ENCODE results near the gene OR6J1.
"Not testable (repeated sequence)": the region's sequence is repeated elsewhere in the genome, so short reads cannot be mapped to it uniquely, and the experiment has no call there.

The OR6J1 gene

DNA sequence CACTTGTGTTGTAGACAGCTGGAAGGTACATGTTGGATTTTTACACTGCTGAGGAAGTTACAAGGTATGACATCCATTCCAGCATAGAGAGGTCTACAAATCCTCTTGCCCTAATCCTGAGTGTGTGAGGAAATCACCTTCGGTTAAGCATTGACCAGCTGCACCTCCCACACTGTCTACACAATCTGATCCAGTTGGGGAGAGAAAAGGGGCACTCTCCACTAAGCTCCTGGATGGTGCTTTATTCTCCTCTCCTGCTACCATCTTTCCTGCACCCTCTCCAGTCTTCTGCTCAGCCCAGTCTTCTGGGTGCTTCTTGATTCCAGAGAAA, at the start of gene OR6J1:
OR6J1 (minus strand) TSS at position 48 of the 331 bp plus-strand sequence. CDS start 9,541 bp downstream, outside the sequence.
- DNase-seq = no peak

DNA sequence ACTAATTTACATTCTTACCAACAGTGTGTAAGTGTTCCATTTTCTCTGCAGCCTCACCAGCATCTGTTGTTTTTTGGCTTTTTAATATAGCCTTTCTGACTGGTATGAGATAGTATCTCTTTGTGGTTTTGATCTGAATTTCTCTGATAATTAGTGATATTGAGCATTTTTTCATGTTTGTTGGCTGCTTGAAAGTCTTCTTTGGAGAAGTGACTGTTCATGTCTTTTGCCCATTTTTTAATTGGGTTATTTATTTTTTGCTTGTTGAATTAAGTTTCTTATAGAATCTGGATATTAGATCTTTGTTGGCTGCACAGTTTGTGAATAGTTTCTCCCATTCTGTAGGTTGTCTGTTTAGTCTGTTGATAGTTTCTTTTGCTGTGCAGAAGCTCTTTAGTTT, 48.0 kb upstream of the OR6J1 start:
- DNase-seq = no peak

DNA sequence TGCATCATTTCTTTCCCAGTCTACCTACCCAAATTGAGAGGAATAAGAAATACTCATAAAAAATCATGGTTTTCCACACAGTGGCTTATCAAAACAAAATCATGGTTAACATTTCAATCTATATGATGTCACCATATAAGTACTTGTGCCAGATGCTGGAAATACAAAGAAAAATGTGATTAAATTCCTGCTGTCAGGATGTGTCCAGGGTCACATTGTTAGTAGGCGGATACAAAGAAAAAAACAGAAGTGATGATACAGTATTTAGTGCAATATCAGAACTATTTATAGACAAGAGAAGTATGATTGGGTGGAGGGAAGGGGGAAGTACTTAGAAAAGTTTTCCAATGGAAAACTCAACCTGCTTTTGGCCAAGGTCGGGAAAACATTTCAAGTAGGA, 47.0 kb upstream of the OR6J1 start:
- no peak for DNase-seq

DNA sequence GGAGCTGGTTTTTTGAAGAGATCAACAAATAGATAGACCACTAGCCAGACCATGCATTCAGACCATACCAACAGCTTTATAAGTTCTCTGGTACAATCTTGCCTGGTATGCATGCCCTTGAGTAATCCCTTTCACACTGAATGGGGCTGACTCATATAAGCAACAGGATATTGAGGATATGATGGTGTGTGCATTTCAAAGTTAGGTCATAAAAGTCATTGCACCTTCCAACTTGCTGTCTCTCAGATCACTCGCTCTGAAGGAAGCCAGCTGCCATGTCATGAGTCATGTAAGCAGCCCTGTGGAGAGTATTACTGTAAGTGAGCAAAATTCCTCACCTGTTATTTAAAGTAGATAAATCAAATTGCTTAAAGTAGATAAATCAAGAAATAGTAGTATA, 45.0 kb upstream of the OR6J1 start:
- no peak for DNase-seq

DNA sequence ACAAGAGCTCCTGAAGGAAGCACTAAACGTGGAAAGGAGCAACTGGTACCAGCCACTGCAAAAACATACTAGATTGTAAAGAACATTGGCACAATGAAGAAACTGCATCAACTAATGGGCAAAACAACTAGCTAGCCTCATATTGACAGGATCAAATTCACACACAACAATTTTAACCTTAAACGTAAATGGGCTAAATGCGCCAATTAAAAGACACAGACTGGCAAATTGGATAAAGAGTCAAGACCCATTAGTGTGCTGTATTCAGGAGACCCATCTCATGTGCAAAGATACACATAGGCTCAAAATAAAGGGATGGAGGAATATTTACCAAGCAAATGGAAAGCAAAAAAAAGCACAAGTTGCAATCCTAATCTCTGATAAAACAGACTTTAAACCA, 43.8 kb upstream of the OR6J1 start:
- not testable (repeated sequence) for DNase-seq

DNA sequence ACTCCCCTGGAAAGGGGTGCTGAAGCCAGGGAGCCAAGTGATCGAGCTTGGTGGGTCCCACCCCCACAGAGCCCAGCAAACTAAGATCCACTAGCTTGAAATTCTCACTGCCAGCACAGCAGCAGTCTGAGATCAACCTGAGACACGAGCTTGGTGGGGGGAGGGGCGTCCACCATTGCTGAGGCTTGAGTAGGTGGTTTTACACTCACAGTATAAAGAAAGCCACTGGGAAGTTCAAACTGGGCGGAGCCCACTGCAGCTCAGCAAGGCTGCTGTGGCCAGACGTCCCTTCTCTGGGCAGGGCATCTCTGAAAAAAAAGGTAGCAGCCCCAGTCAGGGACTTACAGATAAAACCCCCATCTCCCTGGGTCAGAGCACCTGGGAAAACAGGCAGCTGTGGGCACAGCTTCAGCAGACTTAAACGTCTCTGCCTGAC, 42.0 kb upstream of the OR6J1 start:
- DNase-seq = not testable (repeated sequence)

DNA sequence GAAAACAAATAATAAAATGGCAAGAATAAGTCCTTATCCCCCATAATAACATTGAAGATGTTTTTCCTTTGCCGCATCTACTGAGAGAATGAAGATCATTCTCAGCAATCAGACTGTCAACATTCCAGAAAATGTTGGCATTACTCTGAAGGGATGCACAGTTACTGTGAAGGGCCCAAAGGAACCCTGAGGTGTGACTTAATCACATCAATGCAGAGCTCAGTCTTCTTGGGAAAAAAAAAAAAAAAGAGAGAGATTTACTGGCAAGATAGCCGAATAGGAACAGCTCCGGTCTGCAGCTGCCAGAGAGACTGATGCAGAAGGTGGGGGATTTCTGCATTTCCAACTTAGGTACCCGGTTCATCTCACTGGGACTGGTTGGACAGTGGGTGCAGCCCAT, 41.3 kb upstream of the OR6J1 start:
- no peak for DNase-seq

DNA sequence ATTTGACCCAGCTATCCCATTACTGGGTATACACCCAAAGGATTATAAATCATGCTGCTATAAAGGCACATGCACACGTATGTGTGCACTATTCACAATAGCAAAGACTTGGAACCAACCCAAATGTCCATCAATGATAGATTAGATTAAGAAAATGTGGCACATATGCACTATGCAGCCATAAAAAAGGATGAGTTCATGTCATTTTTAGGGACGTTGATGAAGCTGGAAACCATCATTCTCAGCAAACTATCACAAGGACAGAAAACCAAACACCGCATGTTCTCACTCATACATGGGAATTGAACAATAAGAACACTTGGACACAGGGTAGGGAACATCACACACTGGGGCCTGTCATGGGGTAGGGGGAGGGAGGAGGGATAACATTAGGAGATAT, 39.3 kb upstream of the OR6J1 start:
- not testable (repeated sequence) for DNase-seq

DNA sequence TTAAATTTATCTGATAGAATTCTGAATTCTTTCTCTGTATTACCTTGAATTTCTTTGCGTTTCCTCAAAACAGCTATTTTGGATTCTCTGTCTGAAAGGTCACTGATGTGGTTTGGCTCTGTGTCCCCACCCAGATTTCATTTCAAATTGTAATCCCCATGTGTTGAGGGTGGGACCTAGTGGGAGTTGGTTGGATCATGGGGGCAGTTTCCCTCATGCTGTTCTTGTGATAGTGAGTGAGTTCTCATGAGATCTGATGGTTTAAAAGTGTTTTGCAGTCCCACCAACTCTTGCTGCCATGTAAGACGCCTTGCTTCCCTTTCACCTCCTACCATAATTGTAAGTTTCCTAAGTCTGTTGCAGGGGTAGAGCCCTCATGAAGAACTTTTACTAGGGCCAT, 34.1 kb upstream of the OR6J1 start:
- no peak for DNase-seq

DNA sequence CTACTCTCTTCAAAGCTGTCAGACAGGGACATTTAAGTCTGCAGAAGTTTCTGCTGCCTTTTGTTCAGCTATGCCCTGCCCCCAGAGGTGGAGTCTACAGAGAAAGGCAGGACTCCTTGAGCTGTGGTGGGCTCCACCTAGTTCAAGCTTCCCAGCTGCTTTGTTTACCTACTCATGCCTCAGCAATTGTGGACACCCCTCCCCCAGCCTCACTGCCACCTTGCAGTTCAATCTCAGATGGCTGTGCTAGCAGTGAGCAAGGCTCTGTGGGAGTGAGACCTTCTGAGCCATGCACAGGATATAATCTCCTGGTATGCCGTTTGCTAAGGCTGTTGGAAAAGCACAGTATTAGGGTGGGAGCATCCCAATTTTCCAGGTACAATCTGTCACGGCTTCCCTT, 33.4 kb upstream of the OR6J1 start:
- DNase-seq = not testable (repeated sequence)

DNA sequence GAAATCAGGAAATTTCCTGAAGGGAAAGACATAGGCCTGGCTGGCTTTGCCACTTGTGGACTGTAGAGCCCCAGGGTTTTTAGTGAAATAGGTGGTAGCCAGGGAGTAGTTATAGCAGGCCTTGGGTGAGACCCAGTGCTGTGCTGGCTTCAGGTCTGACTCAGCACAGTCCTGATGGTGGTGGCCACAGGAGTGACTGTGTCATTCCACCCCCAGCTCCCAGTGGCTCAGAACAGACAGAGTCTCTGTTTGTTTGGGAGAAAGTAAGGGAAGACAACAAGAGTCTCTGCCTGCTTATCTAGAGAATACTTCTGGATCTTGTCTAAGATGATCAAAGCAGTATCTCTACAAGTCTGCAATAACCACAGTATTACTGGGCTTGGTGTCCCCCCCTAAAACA, 27.5 kb upstream of the OR6J1 start:
- DNase-seq = no peak

DNA sequence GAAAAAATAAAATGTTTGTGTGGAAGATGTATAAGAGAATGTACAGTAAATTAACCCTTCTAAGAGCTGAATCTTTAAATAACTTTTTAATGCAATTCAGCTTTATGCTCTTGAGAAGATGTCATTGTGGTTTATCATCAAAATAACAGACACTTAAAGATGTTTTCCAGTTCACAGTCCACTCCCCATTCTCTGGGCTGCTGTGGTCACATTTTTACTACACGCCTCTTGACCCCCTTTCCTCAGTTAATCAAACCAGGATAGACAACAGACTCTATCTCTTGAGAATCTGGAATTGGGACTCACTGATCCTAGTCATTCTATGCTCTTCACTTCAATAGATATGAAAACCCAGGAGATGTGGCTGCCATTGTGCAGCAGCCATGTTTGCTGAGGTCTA, 24.7 kb upstream of the OR6J1 start:
- DNase-seq = no peak

DNA sequence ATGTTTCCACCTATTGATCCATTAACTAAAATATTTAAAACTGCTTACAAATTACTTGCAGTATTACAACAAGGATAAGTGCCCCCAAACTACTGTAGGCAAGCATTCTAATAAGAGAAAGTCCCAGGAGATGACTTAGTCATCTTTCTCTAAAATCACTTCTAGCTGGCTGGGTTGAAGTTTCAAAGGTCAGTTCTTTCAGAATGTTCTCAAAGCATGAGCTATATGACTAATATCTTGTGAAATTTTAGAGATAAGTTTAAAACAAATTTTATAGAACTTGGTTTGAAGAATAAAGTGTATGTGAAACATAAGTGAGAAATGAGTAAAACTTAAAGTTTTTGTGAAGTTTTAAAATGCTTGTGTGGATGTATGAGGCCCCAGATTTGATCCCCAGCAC, 24.3 kb upstream of the OR6J1 start:
- no peak for DNase-seq

DNA sequence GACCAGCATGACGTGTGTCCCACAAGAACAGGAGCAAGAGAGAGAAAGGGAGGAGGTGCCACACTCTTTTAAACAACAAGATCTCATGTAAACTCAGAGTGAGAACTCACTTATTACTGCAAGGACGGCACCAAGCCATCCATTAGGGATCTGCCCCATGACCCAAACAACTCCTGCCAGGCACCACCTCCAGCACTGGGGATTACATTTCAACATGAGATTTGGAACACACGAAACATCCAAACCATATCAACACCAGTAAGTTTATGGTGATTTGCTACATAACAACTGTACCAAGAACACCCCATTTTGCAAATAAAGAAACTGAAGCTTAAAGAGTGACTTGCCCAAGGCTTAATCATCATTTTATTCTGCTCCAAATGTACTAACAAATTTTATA, 23.7 kb upstream of the OR6J1 start:
- DNase-seq = no peak

DNA sequence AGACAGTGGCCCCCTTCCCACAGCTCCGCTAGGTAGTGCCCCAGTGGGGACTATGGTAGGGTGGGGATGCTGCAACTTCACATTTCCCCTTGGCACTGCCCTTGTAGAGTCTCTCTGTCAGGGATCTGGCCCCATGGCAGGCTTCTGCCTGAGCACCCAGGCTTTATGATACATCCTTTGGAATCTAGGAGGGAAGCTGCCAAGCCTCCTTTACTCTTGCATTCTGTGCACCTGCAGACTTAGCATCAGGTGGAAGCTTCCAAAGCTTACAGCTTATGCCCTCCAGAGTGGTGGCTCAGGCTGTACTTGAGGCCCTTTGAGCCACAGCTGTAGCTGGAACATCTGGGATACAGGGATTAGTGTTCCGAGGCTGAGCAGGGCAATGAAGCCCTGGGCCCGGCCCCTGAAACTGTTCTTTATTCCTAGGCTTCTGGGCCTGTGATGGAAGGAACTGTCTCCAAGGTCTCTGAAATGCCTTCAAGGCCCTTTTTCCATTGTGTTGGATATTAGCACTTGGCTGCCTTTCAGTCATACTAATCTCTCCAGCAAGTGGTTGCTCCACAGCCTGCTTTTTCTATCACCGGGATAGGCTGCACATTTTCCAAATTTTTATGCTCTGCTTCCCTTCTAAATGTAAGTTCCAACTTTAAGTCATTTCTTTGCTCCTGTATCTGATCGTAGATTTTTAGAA, 22.2 kb upstream of the OR6J1 start:
- no peak for DNase-seq

DNA sequence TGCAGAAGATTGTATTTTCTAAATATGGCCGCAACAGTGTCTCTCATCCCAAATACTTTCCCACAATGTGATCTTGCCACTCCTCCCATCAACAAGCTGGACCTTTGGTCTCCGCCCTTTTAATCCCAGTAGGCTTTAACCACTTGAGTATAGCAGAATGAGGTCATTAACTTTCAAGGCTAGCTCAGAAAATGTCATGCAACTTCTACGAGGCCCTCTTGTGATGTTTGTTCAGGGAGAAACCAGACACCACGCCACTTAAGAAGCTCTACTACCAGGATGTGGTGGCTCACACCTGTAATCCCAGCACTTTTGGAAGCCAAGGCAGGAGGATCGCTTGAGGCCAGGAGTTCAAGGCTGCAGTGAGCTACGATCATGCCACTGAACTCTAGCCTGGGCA, 20.1 kb upstream of the OR6J1 start:
- no peak for DNase-seq

DNA sequence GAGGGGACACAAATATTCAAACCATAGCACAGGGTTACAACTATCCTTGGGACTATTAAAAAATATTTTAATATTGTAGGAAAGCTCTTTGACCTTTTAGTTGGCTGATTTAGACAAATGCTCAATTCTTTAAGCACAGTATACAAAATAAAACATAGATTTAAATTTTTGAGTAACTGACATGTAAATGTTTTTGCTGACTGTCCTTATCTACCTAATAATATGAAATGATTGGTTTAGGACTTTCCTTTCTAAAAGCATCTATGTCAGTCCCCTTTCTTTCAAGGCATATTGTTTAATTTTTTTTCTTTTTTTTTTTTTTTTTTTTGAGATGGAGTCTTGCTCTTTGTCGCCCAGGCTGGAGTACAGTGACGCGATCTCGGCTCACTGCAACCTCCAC, 16.5 kb upstream of the OR6J1 start:
- DNase-seq = no peak

DNA sequence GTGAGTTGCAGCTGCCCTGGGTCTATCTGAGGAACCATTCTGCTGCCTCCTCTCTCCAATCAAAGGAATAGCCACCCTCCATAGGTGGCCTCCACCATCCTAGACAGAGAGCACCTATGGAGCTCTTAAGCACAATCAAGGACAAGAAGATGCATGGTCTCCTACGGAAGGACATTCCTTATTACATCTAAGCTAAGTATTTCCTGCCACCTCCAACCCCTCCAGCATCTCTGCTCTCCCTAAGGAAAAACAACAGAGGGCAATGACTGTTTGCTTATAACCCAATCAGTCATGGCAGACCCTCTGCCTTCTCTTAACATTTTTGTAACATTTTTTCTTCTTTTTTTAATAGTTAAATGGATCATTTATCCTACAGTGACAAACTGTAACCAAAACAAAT, 14.8 kb upstream of the OR6J1 start:
- no peak for DNase-seq

DNA sequence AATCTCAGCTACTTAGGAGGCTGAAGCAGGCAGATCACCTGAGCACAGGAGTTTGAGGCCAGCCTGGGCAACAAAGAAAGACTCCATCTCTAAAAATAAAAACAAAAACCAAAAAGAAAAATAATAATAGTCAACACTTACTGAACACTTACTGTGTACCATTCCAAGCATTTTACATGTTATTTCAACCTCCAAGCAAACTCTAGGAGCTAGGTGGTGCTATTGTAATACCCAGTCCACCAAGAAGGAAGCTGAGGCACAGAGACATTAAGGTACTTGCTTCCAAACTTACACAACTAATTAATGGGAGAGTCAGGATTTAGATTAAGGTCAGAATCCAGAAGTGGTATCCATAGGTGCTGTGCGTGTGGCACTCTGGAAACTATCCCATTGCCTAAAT, 13.7 kb upstream of the OR6J1 start:
- DNase-seq = no peak

DNA sequence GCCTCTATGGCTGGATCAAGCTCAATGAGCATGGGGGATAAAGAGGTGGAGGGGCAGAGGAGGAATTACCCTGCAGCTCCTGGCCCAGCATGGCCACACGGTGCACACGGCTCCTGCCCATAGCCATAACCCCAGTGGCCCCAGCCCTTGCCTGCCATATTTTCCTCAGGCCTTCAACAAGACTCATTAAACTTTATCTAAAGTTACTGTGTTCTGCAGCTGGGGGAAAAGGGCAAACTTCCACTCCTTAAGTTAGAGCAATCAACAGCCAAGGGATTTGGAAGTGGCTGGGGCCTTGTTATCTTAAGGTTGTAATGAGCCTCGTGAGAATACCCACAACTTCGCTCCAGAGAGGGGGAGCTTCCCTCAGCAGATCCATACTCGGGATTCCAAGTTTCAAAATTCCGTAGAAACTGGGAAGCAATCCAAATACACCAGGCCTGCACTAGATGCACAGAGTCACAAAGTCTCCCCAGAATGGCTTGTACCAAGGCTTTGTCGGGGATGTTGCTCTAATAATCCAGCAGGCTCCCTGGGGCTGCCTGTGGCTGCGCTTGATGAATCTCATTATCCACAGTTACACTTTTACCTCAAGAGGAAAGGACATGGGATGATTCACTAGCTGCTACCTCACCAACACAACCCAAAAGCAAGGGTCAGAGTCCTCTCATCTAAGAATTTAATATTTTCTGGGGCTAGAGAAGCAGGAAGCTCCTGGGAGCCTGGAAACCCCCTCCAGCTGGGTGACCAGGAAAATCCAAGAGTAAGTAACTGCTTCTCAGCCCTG, 13.0 kb upstream of the OR6J1 start:
- DNase-seq = no peak

DNA sequence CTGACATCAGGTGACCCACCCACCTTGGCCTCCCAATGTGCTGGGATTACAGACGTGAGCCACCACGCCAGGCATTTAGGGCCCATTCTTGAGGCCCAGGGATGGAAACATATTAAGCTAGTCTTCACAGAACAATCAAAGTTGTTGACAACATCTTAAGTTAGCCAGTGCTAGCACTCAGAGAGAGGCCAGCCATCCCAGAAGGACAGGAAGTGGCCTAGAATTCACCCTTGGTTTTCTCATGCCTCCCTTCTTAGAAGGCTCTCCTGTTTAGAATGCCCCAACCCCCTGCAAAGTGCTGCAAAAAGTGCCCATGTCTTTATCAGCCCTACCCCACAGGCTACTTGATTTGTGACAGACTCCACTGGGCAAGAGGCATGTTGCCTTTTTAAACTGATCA, 12.1 kb upstream of the OR6J1 start:
- DNase-seq = no peak

DNA sequence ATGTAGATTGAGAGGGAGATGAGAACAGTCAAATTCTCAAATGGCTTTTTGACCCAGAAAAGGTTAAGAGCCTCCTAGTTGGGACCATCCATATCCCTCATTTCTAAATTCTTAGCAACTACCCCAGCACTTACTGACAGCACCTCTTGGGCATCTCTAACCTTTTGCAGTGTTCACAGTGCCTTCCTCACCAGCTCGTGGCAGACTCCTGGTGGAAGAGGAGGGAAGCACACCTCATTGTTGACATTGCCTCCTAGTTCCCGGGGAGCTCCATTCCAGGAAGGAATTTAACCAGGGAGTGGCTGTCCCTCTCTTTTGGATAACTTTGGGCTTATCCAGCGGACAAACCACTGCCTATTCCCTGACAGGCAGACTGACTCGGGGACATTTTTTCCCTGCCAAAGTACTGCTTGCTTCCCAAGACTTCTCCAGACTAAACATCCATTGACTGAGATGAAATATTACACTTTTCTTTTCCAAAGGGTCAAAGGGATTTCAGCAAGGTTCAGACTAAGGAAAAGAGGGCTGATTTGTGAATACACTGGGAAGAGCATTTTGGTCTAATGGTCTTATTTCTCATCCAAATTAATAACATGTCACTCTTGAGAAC, 9.0 kb upstream of the OR6J1 start:
- peak; percentile 7 to 38 (median 19) for DNase-seq

DNA sequence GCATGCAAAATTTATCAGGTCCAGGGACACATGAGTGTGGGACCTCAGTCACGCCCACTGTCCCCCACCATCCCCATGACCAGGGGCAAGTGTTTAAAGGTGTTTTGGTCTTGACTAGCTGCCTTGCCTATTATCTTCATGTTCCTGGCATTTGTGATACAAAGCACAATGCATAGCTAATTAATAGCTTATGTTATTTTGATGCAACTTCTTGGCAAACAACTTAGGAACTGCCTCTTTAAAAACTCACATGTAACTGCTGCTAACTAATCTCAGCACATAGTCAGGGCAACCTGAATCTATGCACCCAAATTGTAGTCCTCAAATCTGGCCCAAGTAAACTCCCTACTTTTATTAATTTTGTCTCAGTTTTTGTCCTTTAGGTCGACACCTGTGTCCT, 7.4 kb upstream of the OR6J1 start:
- DNase-seq = no peak

DNA sequence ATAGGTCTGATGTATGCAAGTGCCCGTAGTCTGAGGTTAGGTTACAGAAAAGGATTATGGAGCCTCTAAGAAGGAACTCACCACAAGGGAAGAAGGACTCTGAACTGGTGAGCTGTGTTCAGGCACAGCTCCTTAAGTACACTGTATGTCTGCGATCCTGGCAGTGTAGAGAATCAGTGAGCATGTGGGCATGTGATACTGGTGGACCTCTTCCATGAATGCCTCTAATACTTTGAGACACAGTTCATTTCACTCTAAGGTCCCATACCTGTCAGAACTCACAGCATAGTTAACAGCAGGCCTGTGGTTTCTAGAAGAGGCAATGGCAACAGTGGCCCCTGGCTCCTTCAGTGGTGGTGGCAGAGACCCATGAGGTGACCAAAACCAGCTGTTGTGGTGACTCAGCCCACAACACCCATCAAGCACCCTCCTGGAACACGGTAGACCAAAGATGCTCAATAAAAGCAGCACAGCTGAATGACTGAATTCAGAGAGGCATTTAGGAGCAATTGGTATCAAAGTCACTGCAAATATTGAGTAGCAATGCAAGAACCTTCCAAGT, 6.9 kb upstream of the OR6J1 start:
- DNase-seq = no peak
